Neural cell (in vitro differentiated cells): ENCODE measurements around the gene VWA8.

Source experiments
- CTCF ChIP-seq: fragments of 450-650 bp; IDR thresholded peaks from 2 replicates; pipeline ENCODE4 v1.5.1; 2014; ENCODE audit warnings: antibody characterized with exemption, mild to moderate bottlenecking, moderate library complexity; ENCODE audit not compliant: poor library complexity, severe bottlenecking
- EP300 ChIP-seq: fragments of 450-650 bp; conservative IDR thresholded peaks from 2 replicates; pipeline ENCODE4 v1.6.1; 2014; ENCODE audit warnings: antibody characterized with exemption, mild to moderate bottlenecking, moderate library complexity; ENCODE audit not compliant: poor library complexity, severe bottlenecking
- EZH2 ChIP-seq: fragments of 200-600, 300-800 bp; shearing (Covaris generic), sonication (generic); IDR thresholded peaks from 2 replicates; pipeline ENCODE4 v1.6.1; 2014; ENCODE audit warnings: antibody characterized with exemption, low read length, borderline replicate concordance, mild to moderate bottlenecking; ENCODE audit not compliant: insufficient read depth, poor library complexity, severe bottlenecking
- POLR2AphosphoS5 ChIP-seq: IDR thresholded peaks from 2 replicates; pipeline ENCODE4 v1.6.1; 2012

DNA sequence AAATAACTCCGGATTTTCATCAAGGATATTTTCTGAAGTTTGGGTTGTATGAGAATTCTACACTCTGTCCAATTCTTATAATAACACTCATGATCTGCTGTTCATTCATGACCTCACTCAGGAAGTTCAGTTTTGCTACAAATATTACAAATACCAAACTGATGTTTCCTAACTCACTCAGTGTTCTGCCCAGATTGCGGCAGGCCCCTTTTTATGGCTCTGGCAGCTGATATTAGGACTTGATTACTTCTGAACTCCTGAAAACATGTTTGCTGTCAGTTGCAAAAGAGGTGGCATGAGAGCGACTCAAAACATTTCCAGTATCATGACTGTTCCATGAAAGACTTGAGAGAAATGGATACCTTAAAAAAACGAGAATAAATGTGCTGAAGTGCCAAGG is 315.6 kb downstream of the VWA8 start:
- TF ChIP-seq CTCF (no peak), POLR2AphosphoS5 (no peak), EP300 (no peak), EZH2 (no peak)
